Parathyroid adenoma (tissue), 2 donors: ENCODE measurements around the gene PCBP1.
"Not testable (repeated sequence)": the region's sequence is repeated elsewhere in the genome, so short reads cannot be mapped to it uniquely, and the experiment has no call there.

Experiments
- H2AFZ ChIP-seq: fragments of 300-600 bp; sonication (generic); one replicate; pipeline ENCODE4 v1.7.0; 2017; ENCODE audit warnings: antibody characterized with exemption, mild to moderate bottlenecking
- H3K27ac ChIP-seq: fragments of 300-600 bp; sonication (generic); one replicate; pipeline ENCODE4 v1.7.0; 2017
- H3K27me3 ChIP-seq: fragments of 300-600 bp; sonication (generic); one replicate; pipeline ENCODE4 v1.7.0; 2017; ENCODE audit warnings: low read length; ENCODE audit not compliant: control insufficient read depth, insufficient read depth
- H3K36me3 ChIP-seq: fragments of 300-600 bp; sonication (generic); one replicate; pipeline ENCODE4 v1.7.0; 2017; ENCODE audit warnings: low read length; ENCODE audit not compliant: control insufficient read depth, insufficient read depth
- H3K4me1 ChIP-seq: fragments of 300-600 bp; sonication (generic); one replicate; pipeline ENCODE4 v1.7.0; 2017; ENCODE audit warnings: control low read depth
- H3K4me2 ChIP-seq: fragments of 300-600 bp; sonication (generic); one replicate; pipeline ENCODE4 v1.7.0; 2017; ENCODE audit warnings: low read length
- H3K4me3 ChIP-seq: fragments of 300-600 bp; sonication (generic); one replicate; pipeline ENCODE4 v1.7.0; 2017; ENCODE audit warnings: low read depth, low read length
- H3K79me2 ChIP-seq: fragments of 300-600 bp; sonication (generic); one replicate; pipeline ENCODE4 v1.7.0; 2017; ENCODE audit warnings: control low read depth
- H3K9ac ChIP-seq: fragments of 300-600 bp; sonication (generic); one replicate; pipeline ENCODE4 v1.7.0; 2017; ENCODE audit warnings: mild to moderate bottlenecking
- H3K9me3 ChIP-seq: fragments of 300-600 bp; sonication (generic); one replicate; pipeline ENCODE4 v1.7.0; 2017; ENCODE audit warnings: low read length; ENCODE audit not compliant: control insufficient read depth
- TF ChIP-seq, protein P1 (sequence below): fragments of 300-600 bp; sonication (generic); IDR thresholded peaks from one replicate; pipeline ENCODE4 v1.7.0; 2017; ENCODE audit warnings: antibody characterized with exemption, mild to moderate bottlenecking
- donor health status: primary hyperparathyroidism.

Gene PCBP1

DNA sequence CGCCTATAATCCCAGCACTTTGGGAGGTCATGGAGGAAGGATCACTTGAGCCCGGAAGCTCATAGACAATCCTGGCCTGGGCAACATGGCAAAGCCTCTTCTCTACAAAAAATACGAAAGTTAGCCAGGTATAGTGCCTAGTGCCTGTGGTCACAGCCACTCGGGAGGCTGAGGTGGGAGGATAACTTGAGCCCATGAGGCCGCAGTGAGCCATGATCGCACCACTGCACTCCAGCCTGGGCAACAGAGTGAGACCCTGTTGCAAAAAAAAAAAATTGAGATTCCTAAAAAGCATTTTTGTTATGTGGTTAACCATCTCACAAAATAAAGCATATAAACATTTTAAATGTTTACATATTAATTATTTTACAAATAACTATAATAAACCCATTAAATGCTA is 13.9 kb downstream of the PCBP1 start:
- Histone ChIP-seq H3K79me2 (no peaks in the 10 kb centered on the region), H3K9me3 (no peaks in the 10 kb centered on the region), H3K36me3 (no peaks in the 10 kb centered on the region), H2AFZ (no peak overlapping the region), H3K27ac (no peak overlapping the region), H3K4me3 (no peak overlapping the region), H3K4me2 (no peak overlapping the region), H3K4me1 (peaks cover 3% of the 10 kb centered on the region), H3K27me3 (no peaks in the 10 kb centered on the region), H3K9ac (no peak overlapping the region)
- TF ChIP-seq, protein P1, sequence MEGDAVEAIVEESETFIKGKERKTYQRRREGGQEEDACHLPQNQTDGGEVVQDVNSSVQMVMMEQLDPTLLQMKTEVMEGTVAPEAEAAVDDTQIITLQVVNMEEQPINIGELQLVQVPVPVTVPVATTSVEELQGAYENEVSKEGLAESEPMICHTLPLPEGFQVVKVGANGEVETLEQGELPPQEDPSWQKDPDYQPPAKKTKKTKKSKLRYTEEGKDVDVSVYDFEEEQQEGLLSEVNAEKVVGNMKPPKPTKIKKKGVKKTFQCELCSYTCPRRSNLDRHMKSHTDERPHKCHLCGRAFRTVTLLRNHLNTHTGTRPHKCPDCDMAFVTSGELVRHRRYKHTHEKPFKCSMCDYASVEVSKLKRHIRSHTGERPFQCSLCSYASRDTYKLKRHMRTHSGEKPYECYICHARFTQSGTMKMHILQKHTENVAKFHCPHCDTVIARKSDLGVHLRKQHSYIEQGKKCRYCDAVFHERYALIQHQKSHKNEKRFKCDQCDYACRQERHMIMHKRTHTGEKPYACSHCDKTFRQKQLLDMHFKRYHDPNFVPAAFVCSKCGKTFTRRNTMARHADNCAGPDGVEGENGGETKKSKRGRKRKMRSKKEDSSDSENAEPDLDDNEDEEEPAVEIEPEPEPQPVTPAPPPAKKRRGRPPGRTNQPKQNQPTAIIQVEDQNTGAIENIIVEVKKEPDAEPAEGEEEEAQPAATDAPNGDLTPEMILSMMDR: no peak

DNA sequence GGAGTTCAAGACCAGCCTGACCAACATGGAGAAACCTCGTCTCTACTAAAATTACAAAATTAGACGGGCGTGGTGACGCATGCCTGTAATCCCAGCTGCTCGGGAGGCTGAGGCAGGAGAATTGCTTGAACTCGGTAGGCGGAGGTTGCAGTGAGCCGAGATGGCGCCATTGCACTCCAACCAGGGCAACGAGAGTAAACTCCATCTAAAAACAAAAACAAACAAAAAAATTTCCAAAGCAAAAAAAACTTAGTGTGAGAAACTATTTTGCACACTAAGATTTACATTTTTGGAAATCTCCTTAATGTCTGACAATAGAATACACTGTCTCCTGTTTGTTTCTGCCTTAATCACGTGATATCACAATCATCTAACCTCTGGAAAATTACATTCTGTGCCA is 14.4 kb downstream of the PCBP1 start:
- H3K4me3 ChIP-seq, H3K4me2 ChIP-seq, H3K9ac ChIP-seq, H3K4me1 ChIP-seq, H3K79me2 ChIP-seq, H2AFZ ChIP-seq, H3K27me3 ChIP-seq, H3K36me3 ChIP-seq, H3K9me3 ChIP-seq, H3K27ac ChIP-seq: not testable (repeated sequence)

DNA sequence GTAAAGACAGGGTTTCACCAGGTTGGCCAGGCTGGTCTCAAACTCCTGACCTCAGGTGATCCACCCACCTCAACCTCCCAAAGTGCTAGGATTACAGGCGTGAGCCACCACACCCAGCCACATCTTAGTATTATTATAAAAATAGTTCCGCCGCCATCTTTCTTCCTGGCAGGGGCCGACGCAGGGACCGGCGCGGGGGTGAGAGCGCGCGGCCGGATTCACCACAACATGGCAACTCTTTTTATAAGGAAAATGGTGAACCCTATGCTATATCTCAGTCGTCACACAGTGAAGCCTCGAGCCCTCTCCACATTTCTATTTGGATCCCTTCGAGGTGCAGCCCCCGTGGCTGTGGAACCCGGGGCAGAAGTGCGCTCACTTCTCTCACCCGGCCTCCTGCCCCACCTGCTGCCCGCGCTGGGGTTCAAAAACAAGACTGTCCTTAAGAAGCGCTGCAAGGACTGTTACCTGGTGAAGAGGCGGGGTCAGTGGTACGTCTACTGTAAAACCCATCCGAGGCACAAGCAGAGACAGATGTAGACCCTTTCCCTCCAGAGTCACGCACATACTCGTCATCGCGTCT is 15.1 kb downstream of the PCBP1 start:
- not testable (repeated sequence) for H3K27ac ChIP-seq, H3K9ac ChIP-seq

DNA sequence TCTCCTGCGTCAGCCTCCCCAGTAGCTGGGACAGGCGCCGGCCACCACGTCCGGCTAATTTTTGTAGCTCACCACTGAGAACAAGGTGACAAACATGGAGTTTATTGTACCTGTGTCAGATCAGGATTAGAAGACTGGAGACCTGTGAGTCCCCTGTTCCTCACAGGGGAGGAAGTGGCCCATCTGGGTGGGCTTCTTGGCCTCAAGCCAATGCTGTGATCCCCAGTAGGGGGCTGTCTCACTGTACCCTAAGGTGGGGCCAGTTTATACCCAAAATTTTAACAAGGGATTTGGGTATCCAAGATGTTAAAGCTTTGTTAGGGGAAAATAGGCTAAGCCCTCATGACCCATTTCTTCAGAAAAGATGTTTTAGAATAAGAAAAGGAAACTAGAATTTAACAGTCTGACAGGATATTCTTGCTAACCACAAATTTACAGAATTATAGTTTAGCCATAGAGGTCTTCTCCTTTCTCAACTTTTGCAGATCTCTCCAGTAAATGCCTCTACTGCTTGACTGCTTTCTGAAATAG is 16.3 kb downstream of the PCBP1 start:
- TF ChIP-seq, protein P1: no peak
- Histone ChIP-seq H3K9me3 (no peaks in the 10 kb centered on the region), H3K4me2 (no peak overlapping the region), H3K4me1 (peaks cover 9% of the 10 kb centered on the region), H3K27me3 (no peaks in the 10 kb centered on the region), H3K36me3 (no peaks in the 10 kb centered on the region), H3K79me2 (no peaks in the 10 kb centered on the region), H3K27ac (no peak overlapping the region), H2AFZ (peak overlapping the region; percentile 68), H3K4me3 (no peak overlapping the region), H3K9ac (no peak overlapping the region)

More for the DNA sequence above, 15.1 kb downstream of the PCBP1 start:
- H3K9me3 ChIP-seq, H3K4me2 ChIP-seq, H3K27me3 ChIP-seq, H3K79me2 ChIP-seq, H3K4me3 ChIP-seq, H2AFZ ChIP-seq, H3K4me1 ChIP-seq, H3K36me3 ChIP-seq: not testable (repeated sequence)

DNA sequence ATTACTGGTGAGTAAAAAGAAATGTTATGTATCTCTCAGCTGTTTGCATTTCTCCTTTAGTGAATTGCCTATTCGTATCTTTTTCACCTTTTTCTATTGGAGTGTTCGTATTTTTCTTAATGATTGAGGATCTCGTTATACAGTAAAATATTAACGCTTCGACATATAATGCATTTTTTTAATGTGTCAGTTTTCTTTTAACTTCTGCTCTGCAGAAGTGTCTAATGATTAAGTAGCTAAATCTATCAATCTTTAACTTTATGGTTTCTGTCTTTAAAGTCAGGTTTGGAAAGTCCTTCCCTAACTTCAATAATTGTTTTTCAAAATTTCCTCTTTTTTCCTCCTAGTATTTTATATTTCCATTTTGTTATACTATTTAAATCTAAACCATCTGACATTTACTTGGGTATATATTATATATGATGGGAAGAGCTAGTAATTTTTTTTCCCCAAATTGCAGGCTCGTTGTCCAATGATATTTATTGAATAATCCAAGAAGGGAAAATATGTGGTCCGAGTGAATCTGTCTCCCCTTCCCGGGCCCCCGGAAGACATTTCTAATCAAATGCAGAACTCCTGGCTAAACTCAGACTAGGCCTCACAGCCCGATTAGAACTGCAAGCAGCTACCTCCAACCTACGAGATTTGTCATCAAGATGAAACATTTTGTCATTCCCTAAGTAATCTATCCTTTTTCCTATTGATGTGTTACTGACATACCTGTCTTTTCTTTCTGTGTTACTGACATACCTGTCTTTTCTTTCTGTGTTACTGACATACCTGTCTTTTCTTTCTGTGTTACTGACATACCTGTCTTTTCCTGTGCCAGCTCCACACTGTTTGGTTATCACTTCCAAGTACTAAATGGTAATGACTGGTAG is 17.2 kb downstream of the PCBP1 start:
- Histone ChIP-seq H3K27ac (no peak overlapping the region), H3K4me3 (no peak overlapping the region), H3K9me3 (no peaks in the 10 kb centered on the region), H3K9ac (no peak overlapping the region), H3K4me1 (peaks cover 10% of the 10 kb centered on the region), H3K36me3 (no peaks in the 10 kb centered on the region), H3K4me2 (no peak overlapping the region), H3K27me3 (no peaks in the 10 kb centered on the region), H2AFZ (peak overlapping the region; percentile 68), H3K79me2 (no peaks in the 10 kb centered on the region)
- TF ChIP-seq, protein P1: no peak

DNA sequence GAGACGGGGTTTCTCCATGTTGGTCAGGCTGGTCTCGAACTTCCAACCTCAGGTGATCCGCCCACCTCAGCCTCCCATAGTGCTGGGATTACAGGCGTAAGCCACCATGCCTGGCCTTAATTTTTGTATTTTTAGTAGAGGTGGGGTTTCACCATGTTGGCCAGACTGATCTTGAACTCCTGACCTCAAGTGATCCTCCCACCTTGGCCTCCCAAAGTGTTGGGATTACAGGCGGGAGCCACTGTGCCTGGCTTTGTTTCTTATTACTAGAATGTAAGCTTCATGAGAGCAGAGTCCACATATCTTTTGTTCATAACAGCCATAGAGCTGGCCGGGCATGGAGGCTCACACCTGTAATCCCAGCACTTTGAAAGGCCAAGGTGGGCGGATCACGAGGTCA is 18.9 kb downstream of the PCBP1 start:
- not testable (repeated sequence) for H2AFZ ChIP-seq, H3K36me3 ChIP-seq, H3K79me2 ChIP-seq, H3K4me3 ChIP-seq, H3K4me2 ChIP-seq, H3K27ac ChIP-seq, H3K9ac ChIP-seq, H3K9me3 ChIP-seq, H3K27me3 ChIP-seq
- peaks cover 10% of the 10 kb centered on the region for H3K4me1 ChIP-seq

DNA sequence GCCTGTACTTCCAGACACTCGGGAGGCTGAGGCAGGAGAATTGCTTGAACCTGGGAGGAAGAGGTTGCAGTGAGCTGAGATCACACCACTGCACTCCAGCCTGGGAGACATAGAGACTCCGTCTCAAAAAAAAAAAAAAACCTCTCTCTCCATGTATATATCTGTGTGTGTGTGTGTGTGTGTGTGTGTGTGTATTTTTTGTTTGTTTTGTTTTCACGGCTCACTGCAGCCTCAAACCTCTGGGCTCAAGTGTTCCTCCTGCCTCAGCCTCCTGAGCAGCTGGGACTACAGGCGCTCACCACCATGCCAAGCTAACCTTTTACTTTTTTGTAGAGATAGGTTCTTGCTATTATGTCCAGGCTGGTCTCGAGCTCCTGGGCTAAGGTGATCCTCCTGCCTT is 23.1 kb downstream of the PCBP1 start:
- H3K9me3 ChIP-seq, H2AFZ ChIP-seq, H3K9ac ChIP-seq, H3K27ac ChIP-seq, H3K36me3 ChIP-seq, H3K79me2 ChIP-seq, H3K4me3 ChIP-seq, H3K4me2 ChIP-seq, H3K27me3 ChIP-seq: not testable (repeated sequence)
- H3K4me1 ChIP-seq: peaks cover 14% of the 10 kb centered on the region
